HG02678 (cell line): ENCODE results near the gene PEX14.

ENCODE experiments used
- ATAC-seq: cut with Tn5 transposase; IDR thresholded peaks from one replicate; pipeline ENCODE4 v1.9.1; 2021; ENCODE audit warnings: mild to moderate bottlenecking, moderate library complexity; ENCODE audit not compliant: unreplicated experiment

PEX14 gene

GRCh38 chr1:10538646-10539355 lies 64.1 kb downstream of the PEX14 start:
- ATAC-seq, result no peak

- ATAC-seq, result no peak
Observed at GRCh38 chr1:10539411-10540043, 64.8 kb downstream of the PEX14 start.

GRCh38 chr1:10540277-10541005 lies 65.7 kb downstream of the PEX14 start:
- no peak for ATAC-seq

GRCh38 chr1:10541286-10541685 lies 66.5 kb downstream of the PEX14 start:
- no peak for ATAC-seq

GRCh38 chr1:10544239-10544638 lies 69.5 kb downstream of the PEX14 start:
- ATAC-seq, result no peak

- no peak for ATAC-seq
Observed at GRCh38 chr1:10546896-10547295, 72.1 kb downstream of the PEX14 start.

GRCh38 chr1:10549904-10550664 lies 75.3 kb downstream of the PEX14 start:
- no peak for ATAC-seq

- no peak for ATAC-seq
Observed at GRCh38 chr1:10553118-10553517, 78.4 kb downstream of the PEX14 start.

- no peak for ATAC-seq
Observed at GRCh38 chr1:10555635-10556429, 81.1 kb downstream of the PEX14 start.

- no peak for ATAC-seq
Observed at GRCh38 chr1:10556430-10557005, 81.8 kb downstream of the PEX14 start.

- no peak for ATAC-seq
Observed at GRCh38 chr1:10557714-10558113, 83.0 kb downstream of the PEX14 start.

GRCh38 chr1:10559386-10559785 lies 84.6 kb downstream of the PEX14 start:
- no peak for ATAC-seq

GRCh38 chr1:10561497-10561896 lies 86.7 kb downstream of the PEX14 start:
- no peak for ATAC-seq

- no peak for ATAC-seq
Observed at GRCh38 chr1:10561955-10562354, 87.2 kb downstream of the PEX14 start.

- ATAC-seq, result no peak
Observed at GRCh38 chr1:10564063-10564462, 89.3 kb downstream of the PEX14 start.

GRCh38 chr1:10569531-10569930 lies 94.8 kb downstream of the PEX14 start:
- no peak for ATAC-seq

- no peak for ATAC-seq
Observed at GRCh38 chr1:10575616-10576015, 100.9 kb downstream of the PEX14 start.

GRCh38 chr1:10578070-10578469 lies 103.3 kb downstream of the PEX14 start:
- ATAC-seq, result no peak

GRCh38 chr1:10583641-10584040 lies 108.9 kb downstream of the PEX14 start:
- no peak for ATAC-seq

- ATAC-seq, result no peak
Observed at GRCh38 chr1:10585242-10585641, 110.5 kb downstream of the PEX14 start.
